ENCODE measurements around the gene BBS9. TPM values are rescaled to one million over a fixed set of nuclear protein-coding genes. Genes with fewer than 3 reads are reported as not detected.

BBS9 gene
- total and polyA plus RNA-seq, 2 of the 4 experiments (the other 2 are of a cell fraction) = 7.9 to 9.5 TPM

- H2BK5ac ChIP-seq (ENCODE audit: low read depth, low read length, poor library complexity, severe bottlenecking) = no peak overlapping the region
- H2AK9ac ChIP-seq (replicated peaks; ENCODE audit: low read depth, low read length, poor library complexity) = no peak overlapping the region
- TF ChIP-seq CHD1 (IDR thresholded peaks at IDR 0.05; ENCODE audit: low read depth, low read length) (no peak), ELK1 (IDR thresholded peaks at IDR 0.05; ENCODE audit: borderline replicate concordance, low read depth, low read length) (no peak), RFX5 (IDR thresholded peaks at IDR 0.05; ENCODE audit: low read depth, low read length) (no peak), BHLHE40 (IDR thresholded peaks at IDR 0.05; ENCODE audit: low read depth, low read length) (no peak), NFE2L2 (IDR thresholded peaks at IDR 0.05; ENCODE audit: low read depth, low read length) (no peak), POLR2A (IDR thresholded peaks at IDR 0.05; ENCODE audit: low read depth, low read length) (no peak), USF2 (IDR thresholded peaks at IDR 0.05; ENCODE audit: low read depth, low read length) (no peak), FOS (IDR thresholded peaks at IDR 0.05; ENCODE audit: low read depth, low read length) (no peak), MXI1 (IDR thresholded peaks at IDR 0.05; ENCODE audit: borderline replicate concordance, low read depth, low read length) (no peak), MAFK (IDR thresholded peaks at IDR 0.05; ENCODE audit: low read depth, low read length) (no peak), MAZ (IDR thresholded peaks at IDR 0.05; ENCODE audit: borderline replicate concordance, low read depth, low read length) (no peak), RAD21 (IDR thresholded peaks at IDR 0.05; ENCODE audit: low read length) (no peak), CTCF (conservative IDR thresholded peaks at IDR 0.05; ENCODE audit: low read depth, low read length) (no peak), SMC3 (IDR thresholded peaks at IDR 0.05; ENCODE audit: low read depth, low read length) (no peak), RCOR1 (IDR thresholded peaks at IDR 0.05; ENCODE audit: insufficient replicate concordance, low read length) (no peak), CEBPB (IDR thresholded peaks at IDR 0.05; ENCODE audit: low read depth, low read length) (no peak)
- no peaks in the 10 kb centered on the region for H4K20me1 ChIP-seq (ENCODE audit: insufficient read depth, low read length)
- no peak overlapping the region for H3K9ac ChIP-seq (ENCODE audit: low read depth, low read length)
- H3K4ac ChIP-seq (ENCODE audit: low read depth, low read length) = no peak overlapping the region
- no peak overlapping the region for H2BK15ac ChIP-seq (ENCODE audit: low read depth, low read length)
- no peaks in the 10 kb centered on the region for H3K4me1 ChIP-seq (ENCODE audit: control insufficient read depth, insufficient read depth, low read length)
- no peak overlapping the region for H3K23ac ChIP-seq (ENCODE audit: low read depth, low read length)
- POLR2A ChIA-PET (ENCODE audit: unreplicated experiment) = no interaction called here
- H2AK5ac ChIP-seq (ENCODE audit: low read depth, low read length) = no peak overlapping the region
- in situ Hi-C loops (cut with MboI; ENCODE audit: low sequenced_read_pairs) = no loop called here
- no peak for DNase-seq
- CTCF ChIA-PET = interaction anchor here (0.6 kb wide), 1 partner anchor 76 kb away, joined by 4 read pairs; no protein-coding TSS in a partner anchor
- no peak overlapping the region for H3K4me2 ChIP-seq (ENCODE audit: low read depth, low read length)
- H3K14ac ChIP-seq (replicated peaks; ENCODE audit: low read depth, low read length) = no peak overlapping the region
- no peak overlapping the region for H3K27ac ChIP-seq (ENCODE audit: insufficient read depth, low read length)
- H4K8ac ChIP-seq (ENCODE audit: low read depth in 2 of 2, low read length in 2 of 2) = no peak overlapping the region
- no peak overlapping the region for H2BK20ac ChIP-seq (ENCODE audit: low read depth, low read length)
- no peak overlapping the region for H3K18ac ChIP-seq (ENCODE audit: low read depth, low read length)
- H3K79me1 ChIP-seq (ENCODE audit: low read depth in 1 of 2, low read length in 2 of 2) = no peaks in the 10 kb centered on the region
- H3K9me1 ChIP-seq (ENCODE audit: insufficient read depth, low read length) = no peaks in the 10 kb centered on the region
- no peaks in the 10 kb centered on the region for H3K9me3 ChIP-seq (ENCODE audit: control insufficient read depth, insufficient read depth, low read length)
- ATAC-seq (ENCODE audit: low read depth) = no peak
- H4K5ac ChIP-seq (ENCODE audit: low read depth, low read length) = no peak overlapping the region
- no TSS peak for BruUV-seq (replicated peaks)
- no peak overlapping the region for H3K56ac ChIP-seq (ENCODE audit: extremely low read depth, insufficient read depth, low read length)
- no peaks in the 10 kb centered on the region for H3K36me3 ChIP-seq (ENCODE audit: control insufficient read depth, insufficient read depth, low read length)
- H2AFZ ChIP-seq (replicated peaks; ENCODE audit: low read length, poor library complexity) = no peak overlapping the region
- dilution Hi-C loops (cut with HindIII; ENCODE audit: low sequenced_read_pairs, unreplicated experiment) = no loop called here
- H2BK120ac ChIP-seq (ENCODE audit: low read depth, low read length) = no peak overlapping the region
- H4K91ac ChIP-seq (ENCODE audit: insufficient read depth, low read depth, low read length) = no peak overlapping the region
- no peaks in the 10 kb centered on the region for H3K27me3 ChIP-seq (ENCODE audit: control insufficient read depth, insufficient read depth, low read length)
- intact Hi-C loops (cut with micrococcal nuclease) = no loop called here
- H3K4me3 ChIP-seq (ENCODE audit: insufficient read depth, low read depth, low read length) = no peak overlapping the region
Measured at GRCh38 chr7:33556472-33556871, 427.1 kb downstream of the BBS9 start.
